IPS DF 4.7 (cell line): ENCODE results near the gene FILIP1L.

Experiments used
- DNase-seq: peaks from one replicate; pipeline ENCODE4 v3.0.0-alpha.2; 2013; ENCODE audit warnings: low spot score; ENCODE audit errors: extremely low read depth

The FILIP1L gene

DNA sequence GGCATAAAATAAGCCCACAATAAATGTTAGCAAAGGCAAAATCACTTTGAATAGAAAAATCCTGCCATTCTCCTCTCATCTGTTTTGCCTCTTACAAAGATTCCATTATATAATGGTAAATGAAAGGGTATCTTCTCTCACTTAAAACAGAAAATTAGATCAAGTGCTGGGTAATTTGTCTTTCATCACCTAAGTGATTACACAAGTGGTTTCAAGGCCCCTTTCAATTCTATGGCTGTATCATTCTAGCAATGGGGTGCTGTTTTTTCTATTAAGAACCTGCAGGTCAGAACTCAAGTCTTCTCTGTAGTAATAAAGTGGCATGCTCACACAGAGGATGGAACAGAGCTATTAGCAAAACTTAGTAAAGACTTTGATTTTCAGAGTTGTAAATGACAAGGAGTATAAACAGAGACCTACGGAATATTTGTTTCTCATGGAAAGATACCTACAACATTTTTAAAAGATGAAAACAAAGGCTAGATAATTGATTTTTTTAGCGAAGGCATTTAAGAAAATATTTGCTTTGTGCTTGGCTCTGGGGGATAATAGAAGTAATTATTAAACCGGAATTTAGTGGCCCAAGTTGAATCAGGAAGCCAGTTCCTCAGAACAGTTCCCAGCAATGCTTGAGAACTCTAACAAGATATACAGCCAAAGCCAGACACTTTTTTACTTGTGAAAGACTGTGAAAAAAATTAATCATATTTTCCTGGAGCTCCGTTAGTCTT is 159.2 kb downstream of the FILIP1L start:
- DNase-seq: no peak

DNA sequence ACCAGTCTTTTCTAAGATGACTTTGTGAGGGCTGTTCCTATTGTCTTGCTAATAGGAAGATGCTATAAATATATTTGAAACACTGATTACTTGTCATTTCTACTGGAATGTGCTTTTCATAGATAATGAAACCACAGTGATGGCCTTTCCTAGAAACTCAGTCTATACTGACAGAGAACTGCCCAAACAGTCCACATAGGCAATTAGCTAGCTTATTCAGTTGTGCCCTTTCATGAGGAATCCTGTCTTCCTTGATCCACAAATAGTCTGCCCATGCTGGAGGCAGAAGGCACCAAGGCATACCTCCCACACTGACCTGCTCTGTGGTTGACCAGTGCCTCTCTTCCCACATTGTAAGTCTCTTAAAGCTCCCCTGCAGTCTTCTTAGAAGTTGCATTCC is 160.7 kb downstream of the FILIP1L start:
- no peak for DNase-seq

DNA sequence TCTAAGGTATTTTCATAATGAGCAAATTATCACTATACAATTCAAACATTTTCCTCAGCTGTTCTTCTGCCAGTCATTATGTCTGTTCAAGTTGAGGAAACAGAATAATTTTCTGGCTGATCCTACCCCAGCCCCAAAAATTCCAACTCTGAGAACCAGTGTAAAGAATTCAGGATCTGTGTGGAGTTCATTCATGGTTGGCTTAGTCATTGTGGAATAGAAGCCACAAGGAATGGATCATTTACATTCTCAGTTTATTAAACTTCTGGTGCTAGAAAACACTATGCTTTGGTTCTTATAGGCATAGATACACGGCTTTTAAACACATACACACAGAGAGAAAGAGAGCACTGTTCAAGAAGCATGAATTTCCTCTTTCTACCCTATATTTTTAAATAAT is 162.0 kb downstream of the FILIP1L start:
- DNase-seq: no peak

DNA sequence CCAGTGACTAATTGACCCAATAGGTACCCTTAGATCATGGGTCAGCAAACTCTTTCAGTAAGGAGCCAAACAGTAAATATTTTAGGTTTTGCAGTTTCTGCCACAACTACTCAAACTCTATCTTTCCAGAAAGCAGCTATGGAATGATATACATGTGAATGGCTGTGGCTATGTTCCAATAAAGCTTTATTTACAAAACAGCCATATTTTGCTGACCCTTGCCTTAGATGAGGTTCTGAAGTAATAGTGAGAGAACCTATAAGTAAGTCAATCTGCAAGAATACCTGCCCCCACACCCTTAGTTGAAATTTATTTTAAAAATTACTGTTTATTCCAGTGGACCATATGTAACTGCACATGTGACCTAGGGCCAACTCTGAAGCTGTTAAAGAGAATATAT is 162.6 kb downstream of the FILIP1L start:
- DNase-seq: no peak

DNA sequence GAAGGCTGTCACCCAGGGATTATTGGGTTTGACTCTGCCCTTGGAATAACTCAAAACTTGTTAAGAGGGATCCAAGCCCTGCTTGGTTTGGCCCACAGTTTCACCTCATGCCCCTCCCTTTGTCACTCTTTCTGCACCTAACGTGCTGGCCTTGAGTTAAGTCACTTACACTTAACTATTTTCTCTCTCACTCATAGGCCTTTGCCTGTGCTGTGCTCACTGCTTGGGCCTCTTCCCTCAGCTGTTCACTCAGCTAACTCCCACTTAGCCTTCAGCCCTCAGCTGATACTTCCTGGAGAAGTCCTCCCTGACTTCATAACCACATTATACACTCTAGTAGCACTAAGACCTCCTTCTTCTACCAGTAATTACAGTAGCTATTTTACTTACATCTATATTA is 163.4 kb downstream of the FILIP1L start:
- DNase-seq: no peak

DNA sequence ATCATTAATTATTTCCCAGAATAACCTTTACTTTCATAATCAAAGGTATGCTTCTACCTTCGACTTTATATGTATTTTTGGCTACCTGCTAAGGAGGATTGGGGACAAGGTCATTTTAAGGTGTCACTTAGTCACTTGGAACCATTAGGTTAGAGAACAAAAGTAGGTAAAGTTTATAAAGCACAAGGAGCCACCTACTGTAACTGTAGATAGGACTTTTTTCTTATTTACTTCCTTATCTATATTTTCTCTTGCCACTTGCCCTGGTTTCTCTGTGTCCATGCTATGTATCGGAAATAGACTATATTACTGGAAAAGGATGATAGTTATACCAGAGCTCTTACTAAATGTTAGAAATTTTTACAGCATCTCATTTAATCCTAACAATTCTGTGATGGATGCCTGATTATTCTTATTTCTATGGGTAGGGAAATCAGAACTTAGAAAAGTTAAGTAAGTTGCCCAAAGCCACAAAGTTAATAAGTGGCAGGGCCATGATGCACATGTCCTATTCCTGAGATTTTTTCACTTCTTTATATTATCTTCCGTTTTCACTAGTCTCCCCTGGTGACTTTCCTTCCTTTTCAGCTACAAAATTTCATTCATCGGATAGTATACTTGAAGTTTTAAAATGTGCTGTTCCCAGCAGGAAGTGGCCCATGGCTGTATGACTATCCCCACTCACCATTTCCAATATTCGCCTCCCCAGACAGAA is 164.2 kb downstream of the FILIP1L start:
- DNase-seq: no peak

DNA sequence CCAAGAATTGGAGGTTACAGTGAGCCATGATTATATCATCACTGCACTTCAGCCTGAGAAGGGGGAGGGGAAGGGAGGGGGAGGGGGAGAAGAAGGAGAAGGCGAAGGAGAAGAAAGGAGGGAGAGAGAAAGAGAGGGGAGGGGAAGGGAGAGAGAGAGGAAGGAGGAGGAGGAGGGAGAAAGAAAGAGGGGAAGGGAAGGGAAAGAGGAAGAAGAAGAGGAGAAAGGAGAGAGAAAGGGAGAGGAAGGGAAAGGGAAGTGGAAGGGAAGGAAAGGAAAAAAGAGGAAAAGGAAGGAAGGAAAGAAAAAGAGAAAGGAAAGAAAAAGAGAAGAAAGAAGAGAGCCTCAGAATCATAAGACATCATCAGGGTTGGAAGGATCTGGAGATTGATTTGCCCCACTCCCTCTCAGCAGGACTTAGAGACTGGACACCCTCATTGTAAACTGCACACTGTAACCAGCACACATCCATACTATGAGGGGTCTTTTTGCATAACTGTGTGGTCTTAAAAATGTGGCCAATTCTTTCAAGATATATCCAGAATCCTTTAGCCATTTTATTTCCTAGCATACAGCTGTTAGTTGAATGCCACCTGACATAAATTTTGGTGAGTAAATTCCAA is 165.7 kb downstream of the FILIP1L start:
- no peak for DNase-seq

DNA sequence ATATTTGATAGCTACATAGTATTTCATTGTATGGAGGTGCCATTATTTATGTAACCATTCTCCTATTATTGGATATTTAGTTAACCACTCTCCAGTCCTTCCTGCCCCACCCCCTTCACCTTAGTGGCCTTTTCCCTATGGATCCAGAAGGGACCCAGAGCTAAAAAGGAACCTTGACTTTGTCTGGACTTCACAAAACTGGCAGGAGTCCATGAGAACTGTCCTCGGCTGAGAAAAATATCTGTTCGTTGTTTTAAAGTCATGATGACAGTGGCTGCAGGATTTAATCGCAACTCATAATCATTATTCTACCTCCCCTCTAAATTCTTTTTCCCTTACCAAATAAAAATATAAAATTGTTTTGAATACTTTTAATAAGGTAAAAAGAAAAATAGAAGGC is 166.9 kb downstream of the FILIP1L start:
- DNase-seq: no peak

DNA sequence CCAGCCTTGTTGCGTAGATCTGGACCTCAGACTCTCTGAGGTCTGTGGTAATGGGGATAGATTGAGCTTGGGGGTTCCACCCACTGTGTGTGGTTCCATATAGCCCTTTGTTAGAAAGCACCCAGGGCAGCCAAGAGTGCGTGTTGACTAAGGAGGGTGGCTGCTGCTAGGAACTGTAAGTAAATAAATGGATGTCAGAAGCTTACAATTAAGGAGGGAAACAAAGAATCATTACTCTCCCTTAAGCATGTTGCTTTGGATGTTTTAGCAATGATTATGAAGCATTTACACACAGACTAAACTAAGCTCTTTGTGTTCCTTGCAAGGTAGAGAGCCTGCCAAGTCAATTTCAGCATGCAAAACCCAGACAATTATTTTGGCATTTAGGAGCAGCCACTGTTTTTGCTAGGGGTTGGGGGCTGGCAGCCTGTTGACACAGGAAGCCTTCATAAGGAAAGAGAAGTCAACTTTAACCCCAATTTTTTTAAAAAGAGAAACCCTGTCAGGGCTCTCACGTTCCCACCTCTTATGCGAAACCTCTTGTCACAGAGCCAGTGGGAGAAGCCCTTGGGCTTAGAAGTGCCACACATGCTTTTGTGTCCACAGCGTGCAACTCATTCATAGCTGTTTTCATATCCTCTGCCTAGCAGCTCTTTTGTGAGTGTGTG is 168.8 kb downstream of the FILIP1L start:
- DNase-seq: no peak

DNA sequence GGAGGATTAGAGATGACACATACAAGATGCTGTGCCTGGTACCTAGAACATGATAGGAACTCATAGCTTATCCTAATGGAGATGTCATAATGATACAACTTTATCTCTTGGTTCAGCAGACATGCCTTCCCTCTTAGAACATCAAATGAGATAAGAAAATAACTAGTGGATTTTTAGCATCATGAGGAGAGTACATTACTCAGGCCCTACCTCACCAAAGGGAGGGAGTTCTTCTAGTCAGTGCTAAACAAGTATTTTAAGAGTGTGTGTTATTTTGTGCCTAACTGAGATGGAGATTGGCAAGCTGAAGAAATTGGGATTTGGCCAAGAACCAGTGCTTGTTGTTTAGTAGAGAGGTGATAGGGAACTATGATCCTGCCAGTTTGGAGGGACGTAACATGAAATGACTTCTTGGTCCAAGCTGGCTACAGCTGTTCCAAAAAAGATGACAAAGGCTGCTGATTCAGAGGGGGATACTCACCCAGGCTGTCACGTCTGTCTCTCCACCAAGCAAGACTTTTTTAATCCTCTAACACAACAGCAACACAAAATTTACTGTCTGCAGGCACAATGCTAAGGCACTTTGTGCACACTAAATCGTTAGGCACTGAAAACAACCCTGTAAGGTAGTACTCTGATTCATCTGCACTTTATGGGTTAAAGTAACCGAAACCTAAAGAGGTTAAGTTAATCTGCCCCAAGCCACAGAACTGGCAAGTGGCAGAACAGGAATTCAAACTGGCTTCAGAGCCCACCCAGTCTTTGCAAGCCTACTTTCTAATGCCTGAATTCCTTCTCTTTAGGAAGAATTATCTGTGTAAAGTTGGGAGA is 170.2 kb downstream of the FILIP1L start:
- no peak for DNase-seq

DNA sequence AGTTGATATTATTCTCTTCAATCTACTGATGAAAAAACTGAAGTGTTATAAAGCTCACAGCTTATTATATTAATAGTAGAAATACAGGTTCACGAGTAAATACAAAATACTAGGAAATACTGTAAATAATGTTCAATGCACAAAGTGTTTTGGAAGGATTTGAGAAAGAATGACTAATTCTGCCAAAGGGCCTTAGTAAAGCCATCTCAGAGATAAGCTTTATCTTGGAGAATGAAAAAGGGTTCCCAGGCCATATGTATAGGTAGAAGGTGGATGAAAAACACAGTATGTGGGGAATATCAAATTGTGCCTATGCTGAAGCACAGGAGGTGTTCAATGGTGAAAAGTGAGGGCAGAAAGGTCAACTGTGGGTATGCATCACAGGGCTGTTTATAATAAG is 173.1 kb downstream of the FILIP1L start:
- DNase-seq: no peak

DNA sequence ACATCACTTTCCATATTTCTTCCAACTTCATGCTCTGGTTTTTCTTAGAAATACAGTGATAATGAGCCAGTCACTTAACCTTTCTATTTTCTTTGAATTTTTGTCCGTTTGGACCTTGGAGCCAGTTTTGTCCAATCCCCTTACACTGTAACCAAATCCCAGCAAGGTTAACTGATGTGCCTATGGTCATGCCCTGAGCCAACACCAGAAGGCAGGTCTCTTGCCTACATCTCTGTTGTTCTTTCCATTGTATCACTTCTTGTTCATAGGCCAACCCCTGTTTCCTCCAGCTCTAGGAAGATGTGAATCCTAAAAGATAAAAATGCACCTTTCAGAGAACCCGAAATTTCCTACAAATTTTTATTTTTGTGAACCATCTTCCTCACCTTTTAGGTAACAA is 174.0 kb downstream of the FILIP1L start:
- no peak for DNase-seq

DNA sequence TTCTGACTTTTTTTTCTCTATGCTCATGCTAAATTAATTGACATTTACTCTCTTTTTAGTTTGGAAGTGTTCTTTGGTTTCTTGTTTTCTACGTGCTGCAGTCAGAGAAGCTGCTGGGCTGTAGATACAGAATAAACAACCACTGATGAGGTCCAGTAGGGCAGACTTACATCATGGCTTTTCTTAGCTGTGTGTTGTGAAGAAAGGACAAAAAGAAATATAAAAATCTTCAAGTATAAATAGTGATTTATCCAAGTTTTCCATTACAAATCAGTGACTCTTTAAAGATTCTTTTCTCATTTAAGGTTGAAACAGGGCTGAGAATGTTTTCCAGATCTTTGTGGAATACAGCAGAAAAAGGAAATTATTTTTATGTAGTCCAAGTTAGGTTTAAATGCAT is 174.4 kb downstream of the FILIP1L start:
- no peak for DNase-seq

DNA sequence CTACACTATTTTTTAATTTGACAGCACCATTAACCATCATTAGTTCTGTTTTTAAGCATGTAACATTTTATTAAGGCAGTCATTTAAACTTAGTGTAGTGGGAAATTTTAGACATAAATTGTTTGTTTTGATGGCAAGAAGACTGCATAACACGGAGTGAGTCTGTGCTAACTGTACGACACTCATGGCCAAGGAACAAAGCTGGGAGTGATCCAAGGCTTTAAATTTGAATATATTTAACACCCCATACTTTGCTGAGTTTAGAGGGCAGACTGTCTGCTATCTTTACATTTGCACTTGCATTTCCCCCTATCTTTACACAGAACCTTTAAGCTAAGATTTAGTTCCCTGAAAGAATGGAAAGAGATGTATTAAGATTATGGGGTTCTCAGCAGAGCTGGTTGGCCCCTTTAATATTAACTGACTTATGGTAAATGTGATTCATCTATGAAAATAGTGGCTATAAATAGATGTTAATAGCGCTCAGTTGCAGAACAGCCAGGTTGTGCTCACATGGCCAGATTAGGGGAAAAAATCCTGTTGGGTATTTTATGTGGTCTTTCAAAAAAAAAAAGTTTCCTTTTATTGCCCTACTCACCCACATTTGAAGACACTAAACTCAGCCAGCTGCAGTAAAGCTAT is 175.9 kb downstream of the FILIP1L start:
- DNase-seq: no peak

DNA sequence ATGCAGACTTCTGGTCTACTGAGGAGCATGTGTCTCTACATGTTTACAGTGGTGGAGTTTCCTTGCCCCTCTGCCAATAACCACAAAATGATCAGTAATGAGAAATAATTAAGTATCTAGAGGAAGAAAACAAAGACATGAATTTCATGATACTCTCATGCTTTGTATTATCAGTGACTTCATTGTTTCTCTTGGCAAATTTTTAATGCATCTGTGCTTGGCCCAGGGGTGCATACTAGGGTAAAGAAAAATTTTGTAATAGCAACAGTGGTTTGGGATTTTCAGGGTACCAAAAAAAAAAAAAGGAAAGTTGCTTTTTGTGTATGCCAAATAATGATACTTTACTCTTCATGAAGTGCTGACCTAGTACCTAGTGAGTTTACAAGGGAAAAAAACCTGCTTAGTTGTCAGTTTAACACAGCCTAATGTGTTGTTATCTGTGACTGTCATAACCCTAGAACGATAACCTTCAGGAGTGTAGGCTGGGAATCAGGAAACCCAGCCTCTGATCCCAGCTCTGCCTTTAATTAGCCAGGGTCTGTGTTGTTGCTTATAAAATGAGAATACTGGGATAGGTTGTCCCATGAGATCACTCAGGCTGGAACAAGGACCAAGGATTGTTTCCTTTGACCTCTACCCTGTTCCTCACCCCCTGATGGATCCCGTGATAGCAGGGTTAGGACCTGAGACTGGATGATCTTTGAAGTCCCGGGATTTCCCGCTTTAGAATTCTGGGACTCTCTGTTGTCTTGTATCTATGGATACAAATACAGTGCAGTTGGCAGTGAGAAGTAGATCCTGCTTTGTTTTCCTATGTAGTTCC is 179.1 kb downstream of the FILIP1L start:
- DNase-seq: no peak

DNA sequence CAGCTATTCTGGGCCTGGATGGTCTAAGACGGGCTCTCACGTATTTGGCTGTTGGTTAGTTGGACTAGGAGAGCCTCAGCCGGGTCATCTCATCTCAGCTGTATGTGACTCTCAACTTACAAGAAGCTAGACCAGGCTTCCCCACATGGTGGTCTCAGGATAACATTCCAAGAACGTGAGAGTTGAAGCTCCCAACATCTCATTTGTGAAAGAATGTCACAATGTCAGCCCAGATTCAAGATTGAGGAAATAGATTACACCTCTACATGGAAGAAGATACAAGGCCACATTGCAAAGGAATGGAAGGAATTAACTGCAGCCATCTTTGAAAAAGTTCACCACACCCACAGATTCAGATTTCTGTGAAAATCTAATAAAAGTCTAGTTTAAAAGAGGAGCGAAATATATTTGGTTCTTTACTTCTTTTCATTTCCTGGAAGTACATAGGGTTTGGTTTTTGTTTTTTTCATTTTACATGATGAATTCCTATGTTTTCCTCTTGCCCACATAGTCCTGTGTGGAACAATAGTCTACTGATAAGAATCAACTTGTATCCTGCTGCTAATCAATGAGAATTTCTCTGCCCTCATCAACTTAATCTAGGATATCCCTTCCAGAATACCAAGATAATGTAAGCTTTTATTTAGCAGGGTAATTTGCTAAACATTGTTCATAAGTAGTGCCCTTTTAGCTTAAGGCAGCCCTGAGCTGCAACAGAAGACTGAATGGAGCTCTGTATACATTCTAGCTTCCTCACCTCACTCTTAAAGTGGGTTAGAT is 180.1 kb downstream of the FILIP1L start:
- DNase-seq: no peak

DNA sequence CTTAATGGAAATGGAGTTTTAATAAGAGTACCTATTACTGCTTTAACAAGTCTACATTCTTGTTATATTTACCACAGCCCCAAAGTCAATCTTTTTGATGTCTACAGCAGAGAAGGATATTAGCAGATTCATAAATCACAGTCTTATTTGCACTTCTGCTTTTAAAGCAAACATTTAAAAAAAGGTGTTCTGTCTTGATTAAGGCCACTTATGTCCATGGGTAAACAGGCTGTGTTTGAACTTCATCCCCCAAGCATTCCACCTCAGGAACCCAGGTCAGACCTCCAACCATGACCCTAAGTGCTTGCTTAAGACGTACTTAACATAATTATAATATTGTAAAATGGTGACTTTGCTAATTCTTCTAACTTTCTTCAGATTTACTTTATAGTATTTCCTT is 183.2 kb downstream of the FILIP1L start:
- DNase-seq: no peak

DNA sequence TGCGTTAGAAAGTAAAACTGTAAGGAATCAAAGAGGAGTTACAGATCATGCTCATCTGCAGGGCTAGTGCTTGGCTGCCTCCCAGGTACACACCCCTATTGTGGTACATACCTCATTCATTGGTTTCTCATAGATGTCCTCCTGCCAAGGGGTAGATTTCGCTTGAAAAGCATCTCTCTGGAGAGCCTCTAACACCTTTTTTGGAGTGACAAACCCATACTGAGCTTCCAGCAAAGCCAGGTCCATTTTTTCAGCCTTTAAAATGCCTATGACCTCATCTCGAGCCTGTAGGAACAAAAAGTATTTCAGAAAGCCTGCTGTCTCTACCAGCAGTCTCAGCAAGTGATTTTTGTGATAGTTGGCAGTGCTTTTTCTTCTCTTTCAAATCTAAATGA is 184.6 kb downstream of the FILIP1L start:
- no peak for DNase-seq
